IMR-90 (cell line): ENCODE data around the gene PCP4.

Experiments used
- CTCF ChIP-seq: conservative IDR thresholded peaks from 2 replicates; pipeline ENCODE4 v1.5.1; 2012; ENCODE audit warnings: mild to moderate bottlenecking, low read depth, low read length, improper control_type of control experiment
- ELK1 ChIP-seq: fragments of 150-350 bp; IDR thresholded peaks from 2 replicates; pipeline ENCODE4 v1.6.1; 2016; ENCODE audit warnings: low read depth, mild to moderate bottlenecking, low read length, moderate library complexity, borderline replicate concordance
- RFX5 ChIP-seq: IDR thresholded peaks from 2 replicates; pipeline ENCODE4 v1.8.0; 2012; ENCODE audit warnings: low read depth, mild to moderate bottlenecking, low read length, moderate library complexity

GRCh38 chr21:39966786-39967185, 99.5 kb downstream of the PCP4 start:
- TF ChIP-seq RFX5 (no peak), CTCF (no peak), ELK1 (no peak)
